ENCODE results near the gene IMMT.

IMMT gene

GRCh38 chr2:86094229-86094628 lies 101.0 kb downstream of the IMMT start:
- in situ Hi-C loops (cut with MboI; ENCODE audit: low sequenced_read_pairs) = no loop called here

Measured in HL-60/S4 treated with retinoic acid at 250 ng/mL for 4 days and 3 days (cell line).